ENCODE data around the gene LINC01488. TPM values are rescaled to one million over a fixed set of nuclear protein-coding genes. Genes with fewer than 3 reads are reported as not detected.

Gene LINC01488
- total RNA-seq, 1 donor from 2014 or later = not detected

- Histone ChIP-seq H3K27me3 (ENCODE audit: control insufficient read depth, insufficient read depth, low read length) (no peaks in the 10 kb centered on the region), H3K36me3 (ENCODE audit: control insufficient read depth, insufficient read depth, low read length) (no peaks in the 10 kb centered on the region), H3K4me3 (ENCODE audit: low read depth, low read length) (no peak overlapping the region)
- DNase-seq (ENCODE audit: low read depth) (no peak), FAIRE-seq (no peak)
- TF ChIP-seq CTCF (IDR thresholded peaks at IDR 0.05; ENCODE audit: insufficient read depth, low read length, severe bottlenecking) = no peak
Measured at GRCh38 chr11:69448471-69449284, 32.8 kb upstream of the LINC01488 start.

GRCh38 chr11:69449320-69450063 lies 32.0 kb upstream of the LINC01488 start:
- no peak for DNase-seq (ENCODE audit: low read depth)
- no peak overlapping the region for H3K4me3 ChIP-seq (ENCODE audit: low read depth, low read length)
- no peak for FAIRE-seq
- H3K36me3 ChIP-seq (ENCODE audit: control insufficient read depth, insufficient read depth, low read length) = no peaks in the 10 kb centered on the region
- H3K27me3 ChIP-seq (ENCODE audit: control insufficient read depth, insufficient read depth, low read length) = no peaks in the 10 kb centered on the region
- TF ChIP-seq CTCF (IDR thresholded peaks at IDR 0.05; ENCODE audit: insufficient read depth, low read length, severe bottlenecking) = no peak

GRCh38 chr11:69450064-69450856 lies 31.2 kb upstream of the LINC01488 start:
- DNase-seq (ENCODE audit: low read depth) (no peak), FAIRE-seq (no peak)
- Histone ChIP-seq H3K36me3 (ENCODE audit: control insufficient read depth, insufficient read depth, low read length) (no peaks in the 10 kb centered on the region), H3K4me3 (ENCODE audit: low read depth, low read length) (no peak overlapping the region), H3K27me3 (ENCODE audit: control insufficient read depth, insufficient read depth, low read length) (no peaks in the 10 kb centered on the region)
- TF ChIP-seq CTCF (IDR thresholded peaks at IDR 0.05; ENCODE audit: insufficient read depth, low read length, severe bottlenecking) = no peak

GRCh38 chr11:69450857-69451220 lies 30.6 kb upstream of the LINC01488 start:
- TF ChIP-seq CTCF (IDR thresholded peaks at IDR 0.05; ENCODE audit: insufficient read depth, low read length, severe bottlenecking) = no peak
- Histone ChIP-seq H3K27me3 (ENCODE audit: control insufficient read depth, insufficient read depth, low read length) (no peaks in the 10 kb centered on the region), H3K36me3 (ENCODE audit: control insufficient read depth, insufficient read depth, low read length) (no peaks in the 10 kb centered on the region), H3K4me3 (ENCODE audit: low read depth, low read length) (no peak overlapping the region)
- FAIRE-seq = no peak
- no peak for DNase-seq (ENCODE audit: low read depth)

GRCh38 chr11:69451289-69451688 lies 30.2 kb upstream of the LINC01488 start:
- Histone ChIP-seq H3K36me3 (ENCODE audit: control insufficient read depth, insufficient read depth, low read length) (no peaks in the 10 kb centered on the region), H3K4me3 (ENCODE audit: low read depth, low read length) (no peak overlapping the region), H3K27me3 (ENCODE audit: control insufficient read depth, insufficient read depth, low read length) (no peaks in the 10 kb centered on the region)
- DNase-seq (ENCODE audit: low read depth) (no peak), FAIRE-seq (no peak)
- no peak for TF ChIP-seq CTCF (IDR thresholded peaks at IDR 0.05; ENCODE audit: insufficient read depth, low read length, severe bottlenecking)
